Activated CD4-positive, alpha-beta T cell treated with anti-CD3 and anti-CD28 coated beads for 36 hours (primary cell): Measurements from ENCODE around the gene KDM8. TPM values are rescaled to one million over a fixed set of nuclear protein-coding genes. Genes with fewer than 3 reads are reported as not detected.

Experiments used
- ATAC-seq: fragments of 200-7000 bp; cut with Tn5 transposase; one replicate; pipeline ENCODE4 v1.10.0; 2021; ENCODE audit warnings: mild to moderate bottlenecking, moderate library complexity
- CTCF ChIA-PET: fragments of 350-600 bp; sonication (Branson Sonifier 250); formaldehyde crosslinking; loops from one replicate; lab custom pipeline; 2021; ENCODE audit warnings: antibody characterized with exemption; lab: Charles Lee
- POLR2A ChIA-PET: fragments of 350-600 bp; sonication (Branson Sonifier 250); formaldehyde crosslinking; loops from one replicate; lab custom pipeline; 2021; ENCODE audit warnings: antibody characterized with exemption, inconsistent platforms; lab: Charles Lee
- DNase-seq: peaks from one replicate; pipeline ENCODE4 v3.0.0-alpha.2; 2020
- H3K27ac Mint-ChIP-seq: one replicate; pipeline ENCODE4 v1.8.0; 2021; ENCODE audit warnings: mixed read lengths
- H3K27me3 Mint-ChIP-seq: one replicate; pipeline ENCODE4 v1.8.0; 2021; ENCODE audit warnings: mixed read lengths
- H3K36me3 Mint-ChIP-seq: one replicate; pipeline ENCODE4 v1.8.0; 2021; ENCODE audit warnings: low read depth, mixed read lengths
- H3K4me1 Mint-ChIP-seq: one replicate; pipeline ENCODE4 v1.8.0; 2021; ENCODE audit warnings: mixed read lengths
- H3K4me3 Mint-ChIP-seq: one replicate; pipeline ENCODE4 v1.8.0; 2021; ENCODE audit warnings: mild to moderate bottlenecking, moderate library complexity, mixed read lengths
- H3K9me3 Mint-ChIP-seq: one replicate; pipeline ENCODE4 v1.8.0; 2021; ENCODE audit warnings: low read depth, mixed read lengths
- intact Hi-C, 2 experiments: fragments of 100-400 bp; cut with DNase I in 1 of 2; cut with micrococcal nuclease in 1 of 2; formaldehyde crosslinking; loops; one replicate each; pipeline versions ENCODE4 v1.14.2 to v1.15.1; 2022 to 2024; cut with DNase I, micrococcal nuclease
- total RNA-seq, 2 experiments: library from RNA; stranded (reverse); gene quantifications; one replicate each; pipeline ENCODE4 v1.2.3, GENCODE V29; 2021

Gene KDM8
- total RNA-seq, 2 experiments from 2014 or later, result 9.8 to 10.4 TPM

- Mint-ChIP-seq H3K27ac (peak overlapping the region; percentile 100), H3K36me3 (peaks cover 65% of the 10 kb centered on the region), H3K4me3 (peak overlapping the region; percentile 67), H3K4me1 (peaks cover 89% of the 10 kb centered on the region), H3K27me3 (no peaks in the 10 kb centered on the region), H3K9me3 (no peaks in the 10 kb centered on the region)
- POLR2A ChIA-PET, result interaction anchor here (0.6 to 5.2 kb wide), 25 partner anchors 10 to 1980 kb away, joined by 3 to 111 read pairs (median 6); partner anchors contain the start of genes KDM8 and NSMCE1
- no peak for DNase-seq
- intact Hi-C loops, result loop anchor here (1.0 to 10.0 kb wide), 14 partner anchors 10 to 948 kb away; partner anchors contain the start of genes IL21R (in 1 of the 2) and NSMCE1 (in 1 of the 2)
- ATAC-seq, result no peak
- CTCF ChIA-PET, result interaction anchor here (0.6 to 7.5 kb wide), 17 partner anchors 15 to 169 kb away, joined by 3 to 80 read pairs (median 3); partner anchors contain the start of genes KDM8 and NSMCE1
Measured at GRCh38 chr16:27236635-27237218, 33.4 kb downstream of the KDM8 start.

DNA sequence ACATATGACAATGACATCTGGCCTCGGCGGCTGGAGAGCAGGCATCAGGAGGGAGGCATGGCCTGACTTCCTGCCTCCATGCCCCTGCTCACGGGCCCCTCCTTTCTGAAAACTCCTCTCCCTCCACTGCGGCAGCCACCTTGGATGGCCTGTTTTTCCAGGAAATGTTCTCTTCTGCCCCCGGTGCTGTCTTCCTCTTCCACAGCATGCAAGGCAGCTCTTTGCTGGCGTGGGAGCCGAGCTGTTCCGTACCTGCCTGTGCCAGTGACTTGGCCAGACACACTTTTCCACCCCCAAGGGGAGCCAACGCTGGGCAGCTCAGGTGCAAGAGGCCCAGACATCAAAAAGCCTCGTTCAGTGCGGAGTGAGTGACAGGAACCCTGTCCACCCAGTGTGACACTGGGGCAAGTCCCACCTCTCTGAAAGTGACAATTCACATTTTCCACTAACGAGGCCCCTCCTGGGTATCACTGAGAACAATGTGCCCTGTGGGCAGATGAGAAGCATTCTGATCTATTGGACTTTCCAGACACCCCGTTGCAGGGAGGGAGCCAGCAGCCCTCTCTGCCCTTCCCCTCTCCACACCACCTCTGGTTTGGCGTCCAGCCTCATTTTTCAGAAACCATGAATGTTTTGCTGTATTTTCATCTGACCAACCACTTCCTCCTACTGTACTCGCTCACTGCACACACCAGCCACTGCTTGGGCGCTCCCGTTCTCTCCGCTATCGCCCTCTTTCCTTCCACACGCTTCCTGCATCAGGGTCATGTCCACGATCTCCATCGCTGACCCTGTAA, 34.1 kb downstream of the KDM8 start:
- intact Hi-C loops, result loop anchor here (1.0 to 10.0 kb wide), 14 partner anchors 9 to 947 kb away; partner anchors contain the start of genes IL21R (in 1 of the 2) and NSMCE1 (in 1 of the 2)
- DNase-seq (peak; percentile 90), ATAC-seq (peak; percentile 78)
- Mint-ChIP-seq H3K9me3 (no peaks in the 10 kb centered on the region), H3K27ac (peak overlapping the region; percentile 100), H3K36me3 (peaks cover 61% of the 10 kb centered on the region), H3K4me1 (peaks cover 89% of the 10 kb centered on the region), H3K27me3 (no peaks in the 10 kb centered on the region), H3K4me3 (peak overlapping the region; percentile 67)
- CTCF ChIA-PET, result interaction anchor here (0.6 to 7.5 kb wide), 15 partner anchors 15 to 168 kb away, joined by 3 to 80 read pairs (median 4); partner anchors contain the start of genes KDM8 and NSMCE1
- POLR2A ChIA-PET, result interaction anchor here (0.6 to 5.2 kb wide), 25 partner anchors 9 to 1981 kb away, joined by 3 to 111 read pairs (median 6); partner anchors contain the start of genes KDM8 and NSMCE1

DNA sequence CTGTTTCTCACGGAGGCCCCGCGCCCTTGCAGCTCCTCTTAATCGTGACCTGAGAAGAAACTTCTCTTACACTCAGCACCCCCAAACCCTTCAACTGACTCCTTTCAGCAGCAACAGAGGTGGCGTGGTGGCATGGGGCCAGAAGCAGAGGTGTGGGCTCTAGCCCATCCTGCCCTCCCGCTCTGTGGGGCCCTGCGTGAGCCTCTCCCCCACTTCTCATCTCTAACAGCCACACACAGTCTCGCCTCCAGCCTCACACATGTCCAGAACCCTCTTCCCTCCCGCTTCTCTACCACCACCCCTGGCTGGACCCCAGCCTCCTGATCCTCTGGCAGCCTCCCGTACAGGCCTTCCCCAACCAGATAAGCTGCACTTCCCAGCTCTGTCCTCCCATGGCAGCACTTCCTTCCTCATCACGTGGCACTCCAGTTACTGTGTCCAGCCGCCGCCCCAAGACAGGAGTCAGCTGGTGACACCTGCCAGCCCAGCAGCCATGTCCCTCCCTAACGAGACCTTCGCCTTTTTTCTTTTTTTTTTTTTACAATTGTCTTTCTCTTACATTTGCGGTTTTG, 34.8 kb downstream of the KDM8 start:
- Mint-ChIP-seq H3K4me1 (peaks cover 89% of the 10 kb centered on the region), H3K27me3 (no peaks in the 10 kb centered on the region), H3K36me3 (peaks cover 54% of the 10 kb centered on the region), H3K4me3 (peak overlapping the region; percentile 67), H3K27ac (peak overlapping the region; percentile 100), H3K9me3 (no peaks in the 10 kb centered on the region)
- intact Hi-C loops, result loop anchor here in 1 of 2 experiments (5.0 to 10.0 kb wide), 2 partner anchors 641 to 947 kb away; no protein-coding TSS in a partner anchor
- CTCF ChIA-PET, result interaction anchor here (0.5 to 7.5 kb wide), 4 partner anchors 14 to 130 kb away, joined by 3 to 80 read pairs (median 34); no protein-coding TSS in a partner anchor
- ATAC-seq (peak; percentile 1), DNase-seq (peak; percentile 67)
- POLR2A ChIA-PET, result interaction anchor here (0.6 to 5.2 kb wide), 8 partner anchors 8 to 141 kb away, joined by 3 to 111 read pairs (median 8); no protein-coding TSS in a partner anchor

DNA sequence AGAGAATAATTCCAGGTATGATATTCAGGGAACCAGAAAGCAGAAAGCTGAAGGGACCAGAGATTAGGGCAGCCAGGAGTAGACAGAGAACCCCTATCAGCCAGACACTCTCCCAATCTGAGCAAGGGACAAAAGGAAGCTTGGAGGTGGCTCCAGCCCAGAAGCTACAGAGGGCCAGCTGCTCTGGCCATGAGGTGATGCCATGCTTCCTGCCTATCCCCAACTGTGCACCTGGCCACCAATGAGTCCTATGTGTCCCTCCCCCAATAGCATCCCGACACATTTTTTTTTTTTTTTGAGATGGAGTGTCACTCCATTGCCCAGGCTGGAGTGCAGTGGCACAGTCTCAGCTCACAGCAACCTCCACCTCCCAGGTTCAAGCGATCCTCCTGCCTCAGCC, 35.3 kb downstream of the KDM8 start:
- ChIA-PET CTCF (interaction anchor here (0.5 to 7.5 kb wide), 2 partner anchors 14 to 60 kb away, joined by 3 to 63 read pairs; no protein-coding TSS in a partner anchor), POLR2A (interaction anchor here (0.6 to 2.2 kb wide), 4 partner anchors 16 to 172 kb away, joined by 3 to 18 read pairs (median 6); no protein-coding TSS in a partner anchor)
- DNase-seq (peak; percentile 7), ATAC-seq (no peak)
- Mint-ChIP-seq H3K27me3 (no peaks in the 10 kb centered on the region), H3K4me3 (peak overlapping the region; percentile 67), H3K27ac (peak overlapping the region; percentile 100), H3K4me1 (peaks cover 89% of the 10 kb centered on the region), H3K9me3 (no peaks in the 10 kb centered on the region), H3K36me3 (peaks cover 49% of the 10 kb centered on the region)
- intact Hi-C loops, result loop anchor here in 1 of 2 experiments (5.0 to 10.0 kb wide), 2 partner anchors 641 to 946 kb away; no protein-coding TSS in a partner anchor

- Mint-ChIP-seq H3K4me1 (peaks cover 89% of the 10 kb centered on the region), H3K9me3 (no peaks in the 10 kb centered on the region), H3K27me3 (no peaks in the 10 kb centered on the region), H3K27ac (peak overlapping the region; percentile 100), H3K4me3 (no peak overlapping the region), H3K36me3 (peaks cover 48% of the 10 kb centered on the region)
- CTCF ChIA-PET, result interaction anchor here (0.8 to 7.5 kb wide), 3 partner anchors 7 to 42 kb away, joined by 3 to 63 read pairs (median 3); no protein-coding TSS in a partner anchor
- ATAC-seq, result no peak
- peak; percentile 3 for DNase-seq
- intact Hi-C loops, result loop anchor here in 1 of 2 experiments (5.0 to 10.0 kb wide), 2 partner anchors 642 to 946 kb away; no protein-coding TSS in a partner anchor
- POLR2A ChIA-PET, result interaction anchor here (0.6 to 1.3 kb wide), 5 partner anchors 15 to 171 kb away, joined by 3 to 8 read pairs (median 3); no protein-coding TSS in a partner anchor
Measured at GRCh38 chr16:27239026-27239425, 35.7 kb downstream of the KDM8 start.

- intact Hi-C loops, result loop anchor here in 1 of 2 experiments (5.0 to 10.0 kb wide), 2 partner anchors 643 to 945 kb away; no protein-coding TSS in a partner anchor
- DNase-seq (peak; percentile 23), ATAC-seq (no peak)
- peak overlapping the region; percentile 100 for H3K27ac Mint-ChIP-seq
- CTCF ChIA-PET, result interaction anchor here (0.6 to 1.0 kb wide), 3 partner anchors 8 to 50 kb away, joined by 3 read pairs; no protein-coding TSS in a partner anchor
- no peaks in the 10 kb centered on the region for H3K9me3 Mint-ChIP-seq
- H3K36me3 Mint-ChIP-seq, result peaks cover 51% of the 10 kb centered on the region
- no peak overlapping the region for H3K4me3 Mint-ChIP-seq
- no peaks in the 10 kb centered on the region for H3K27me3 Mint-ChIP-seq
- POLR2A ChIA-PET, result interaction anchor here (0.8 to 1.3 kb wide), 4 partner anchors 14 to 79 kb away, joined by 3 read pairs; no protein-coding TSS in a partner anchor
- peaks cover 89% of the 10 kb centered on the region for H3K4me1 Mint-ChIP-seq
Measured at GRCh38 chr16:27239906-27240655, 36.8 kb downstream of the KDM8 start.

DNA sequence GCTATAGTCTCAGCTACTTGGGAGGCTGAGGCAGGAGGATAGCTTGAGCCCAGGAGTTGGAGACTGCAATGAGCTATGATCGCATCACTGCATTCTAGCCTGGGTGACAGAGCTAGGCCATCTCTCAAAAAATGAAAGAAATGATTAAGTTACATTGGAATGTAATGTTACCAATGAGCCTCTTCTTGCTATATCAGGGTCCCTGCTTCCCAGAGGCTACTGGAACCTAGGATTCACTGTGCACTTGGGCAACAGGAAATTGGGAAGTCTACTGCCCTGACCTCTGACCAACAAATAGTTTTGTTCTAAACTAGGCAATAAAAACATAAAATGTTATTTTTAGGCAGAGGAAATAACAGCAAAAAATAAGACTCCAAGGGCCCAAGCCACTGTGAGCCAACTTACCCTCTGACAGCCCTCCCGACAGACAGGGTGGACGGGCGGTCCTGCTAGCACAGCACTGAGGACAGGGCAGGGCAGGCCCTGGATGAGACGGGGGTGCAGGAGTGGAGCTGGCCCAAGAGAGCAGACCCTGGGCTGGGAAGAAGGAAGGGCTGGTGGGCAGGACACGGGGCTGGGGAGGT, 37.7 kb downstream of the KDM8 start:
- Mint-ChIP-seq H3K9me3 (no peaks in the 10 kb centered on the region), H3K4me1 (peaks cover 89% of the 10 kb centered on the region), H3K27me3 (no peaks in the 10 kb centered on the region), H3K4me3 (no peak overlapping the region), H3K36me3 (peaks cover 48% of the 10 kb centered on the region), H3K27ac (no peak overlapping the region)
- ChIA-PET POLR2A (interaction anchor here (0.8 to 1.0 kb wide), 2 partner anchors 48 to 127 kb away, joined by 3 to 4 read pairs; no protein-coding TSS in a partner anchor), CTCF (interaction anchor here (0.5 kb wide), 1 partner anchor 41 kb away, joined by 3 read pairs; no protein-coding TSS in a partner anchor)
- intact Hi-C loops, result no loop called here
- peak; percentile 9 for DNase-seq
- no peak for ATAC-seq

DNA sequence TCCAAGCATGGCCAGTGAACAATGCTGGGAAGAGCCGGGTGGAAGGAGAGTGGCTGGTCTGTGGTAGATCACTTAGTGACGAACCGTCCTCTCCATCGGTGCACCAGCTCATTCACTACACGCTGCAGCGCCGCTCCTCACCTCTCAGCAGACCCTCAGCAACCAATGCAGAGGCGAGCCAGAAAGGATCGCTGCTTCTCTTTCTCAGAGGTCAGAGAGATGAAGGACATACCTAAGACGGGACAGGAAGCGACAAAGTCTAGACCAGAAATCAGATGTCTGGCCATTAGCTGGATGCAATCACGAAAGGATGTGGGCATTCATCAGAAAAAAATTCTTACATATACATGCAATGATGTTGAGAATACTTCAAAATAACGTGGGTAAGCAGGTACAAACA, 38.3 kb downstream of the KDM8 start:
- POLR2A ChIA-PET, result interaction anchor here (0.8 kb wide), 1 partner anchor 126 kb away, joined by 4 read pairs; no protein-coding TSS in a partner anchor
- Mint-ChIP-seq H3K27ac (no peak overlapping the region), H3K4me1 (peaks cover 90% of the 10 kb centered on the region), H3K4me3 (no peak overlapping the region), H3K9me3 (no peaks in the 10 kb centered on the region), H3K36me3 (peaks cover 48% of the 10 kb centered on the region), H3K27me3 (no peaks in the 10 kb centered on the region)
- DNase-seq (no peak), ATAC-seq (no peak)
- intact Hi-C loops, result no loop called here
- CTCF ChIA-PET, result interaction anchor here (1.3 kb wide), 1 partner anchor 72 kb away, joined by 3 read pairs; no protein-coding TSS in a partner anchor

GRCh38 chr16:27242398-27242797, 39.1 kb downstream of the KDM8 start:
- H3K27ac Mint-ChIP-seq, result peak overlapping the region; percentile 52
- H3K9me3 Mint-ChIP-seq, result peaks cover 2% of the 10 kb centered on the region
- H3K4me1 Mint-ChIP-seq, result peaks cover 90% of the 10 kb centered on the region
- ChIA-PET POLR2A (interaction anchor here (0.7 kb wide), 1 partner anchor 125 kb away, joined by 4 read pairs; no protein-coding TSS in a partner anchor), CTCF (interaction anchor here (1.0 to 1.3 kb wide), 3 partner anchors 31 to 73 kb away, joined by 3 to 4 read pairs (median 4); no protein-coding TSS in a partner anchor)
- peak overlapping the region; percentile 35 for H3K4me3 Mint-ChIP-seq
- intact Hi-C loops, result no loop called here
- no peak for ATAC-seq
- H3K27me3 Mint-ChIP-seq, result no peaks in the 10 kb centered on the region
- DNase-seq, result peak; percentile 3
- peaks cover 51% of the 10 kb centered on the region for H3K36me3 Mint-ChIP-seq
